ENCODE results near the gene ATP9A.
"Not testable (repeated sequence)": the region's sequence is repeated elsewhere in the genome, so short reads cannot be mapped to it uniquely, and the experiment has no call there.

GRCh38 chr20:51656089-51656488 is 112.1 kb downstream of the ATP9A start:
- TF ChIP-seq POLR2A, CTCF, POLR2AphosphoS5, EP300 (IDR thresholded peaks at IDR 0.05): not testable (repeated sequence)
